Activated naive CD4-positive, alpha-beta T cell (primary cell): Measurements from ENCODE around the gene TEX13B.
"Not testable (repeated sequence)": the region's sequence is repeated elsewhere in the genome, so short reads cannot be mapped to it uniquely, and the experiment has no call there.

Source experiments
- DNase-seq, 4 experiments: peaks; one replicate each; lab custom pipeline; 2025; lab: John Stamatoyannopoulos, UW

Gene TEX13B, protein sequence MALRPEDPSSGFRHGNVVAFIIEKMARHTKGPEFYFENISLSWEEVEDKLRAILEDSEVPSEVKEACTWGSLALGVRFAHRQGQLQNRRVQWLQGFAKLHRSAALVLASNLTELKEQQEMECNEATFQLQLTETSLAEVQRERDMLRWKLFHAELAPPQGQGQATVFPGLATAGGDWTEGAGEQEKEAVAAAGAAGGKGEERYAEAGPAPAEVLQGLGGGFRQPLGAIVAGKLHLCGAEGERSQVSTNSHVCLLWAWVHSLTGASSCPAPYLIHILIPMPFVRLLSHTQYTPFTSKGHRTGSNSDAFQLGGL

DNA sequence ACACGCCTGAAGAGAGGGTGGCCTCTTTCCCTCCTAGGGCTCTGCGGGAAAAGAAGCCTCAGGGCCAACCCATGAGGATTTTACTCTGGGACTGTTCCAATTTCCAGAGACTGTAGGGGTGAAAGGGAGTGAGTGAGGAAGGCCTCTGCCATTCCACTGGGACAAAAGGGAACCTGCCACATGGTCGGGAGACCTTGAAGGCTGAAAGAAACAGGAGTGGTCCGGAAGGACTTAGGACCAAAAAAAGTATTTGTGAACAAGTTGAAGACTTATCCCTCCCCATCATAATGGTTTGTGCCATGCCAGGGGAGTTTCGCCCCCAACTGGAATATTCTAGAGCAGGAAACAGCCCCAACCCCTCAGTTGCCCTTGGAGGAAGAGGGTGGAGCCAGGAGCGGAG lies at the start of gene TEX13B:
Gene TEX13B, minus strand, starts transcription at position 15 of the 400 bp plus-strand sequence. CDS start 243 bp downstream, outside the sequence.
- DNase-seq: no peak

DNA sequence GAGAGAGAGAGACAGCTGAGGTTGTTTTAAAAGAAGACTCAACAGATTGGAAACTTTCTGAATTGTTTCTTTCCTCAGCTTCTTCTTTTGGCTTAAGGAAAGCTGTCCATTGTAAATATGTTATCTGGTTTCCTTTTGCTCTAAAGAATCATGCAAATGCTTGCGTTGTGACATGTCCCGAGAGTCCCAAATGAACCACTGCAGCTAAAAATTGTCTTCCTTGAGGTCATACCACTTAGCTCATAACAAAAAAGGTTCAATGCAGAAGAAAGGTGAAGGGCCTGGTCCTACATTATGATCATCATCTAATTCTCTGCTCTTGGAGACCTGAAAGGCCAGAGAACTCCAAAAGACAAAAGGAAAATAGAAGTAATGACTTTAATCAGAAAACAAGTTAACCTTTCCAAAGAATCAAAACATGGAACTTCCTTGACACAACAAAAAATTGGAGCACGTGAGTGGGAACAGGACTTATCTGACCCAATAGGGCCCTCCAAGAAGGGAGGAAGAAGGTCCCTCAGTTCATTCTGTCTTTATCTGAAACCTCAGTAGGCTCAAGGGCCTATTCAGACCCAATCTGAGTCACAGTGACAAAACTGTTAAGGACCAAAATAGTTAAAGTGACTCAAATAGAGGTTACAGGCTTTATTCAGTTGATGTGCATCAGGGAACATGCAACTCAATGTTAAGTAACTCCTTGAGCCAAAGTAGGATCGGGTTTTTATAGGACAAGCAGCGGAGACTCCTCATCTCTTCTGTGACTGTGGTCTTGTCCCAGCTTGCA lies 48.0 kb upstream of the TEX13B start:
- no peak for DNase-seq

DNA sequence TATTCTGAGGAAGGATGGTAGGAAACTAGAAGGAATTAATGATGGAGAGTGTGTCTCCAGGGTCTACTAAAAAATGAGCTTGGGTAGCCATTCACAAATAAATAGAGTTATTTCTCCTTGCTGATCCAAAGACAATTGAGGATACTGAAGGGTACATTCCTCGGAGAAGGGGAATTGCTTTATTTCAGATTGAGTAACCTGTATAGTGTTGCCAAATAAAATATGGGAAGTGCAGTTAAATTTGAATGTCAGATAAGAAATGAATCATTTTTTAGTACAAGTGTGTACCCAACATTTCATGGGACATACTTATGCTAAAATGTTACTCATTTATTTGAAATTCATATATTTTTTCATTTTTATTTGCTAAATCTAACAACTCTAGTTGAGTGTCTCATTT lies 46.7 kb upstream of the TEX13B start:
- DNase-seq: no peak

DNA sequence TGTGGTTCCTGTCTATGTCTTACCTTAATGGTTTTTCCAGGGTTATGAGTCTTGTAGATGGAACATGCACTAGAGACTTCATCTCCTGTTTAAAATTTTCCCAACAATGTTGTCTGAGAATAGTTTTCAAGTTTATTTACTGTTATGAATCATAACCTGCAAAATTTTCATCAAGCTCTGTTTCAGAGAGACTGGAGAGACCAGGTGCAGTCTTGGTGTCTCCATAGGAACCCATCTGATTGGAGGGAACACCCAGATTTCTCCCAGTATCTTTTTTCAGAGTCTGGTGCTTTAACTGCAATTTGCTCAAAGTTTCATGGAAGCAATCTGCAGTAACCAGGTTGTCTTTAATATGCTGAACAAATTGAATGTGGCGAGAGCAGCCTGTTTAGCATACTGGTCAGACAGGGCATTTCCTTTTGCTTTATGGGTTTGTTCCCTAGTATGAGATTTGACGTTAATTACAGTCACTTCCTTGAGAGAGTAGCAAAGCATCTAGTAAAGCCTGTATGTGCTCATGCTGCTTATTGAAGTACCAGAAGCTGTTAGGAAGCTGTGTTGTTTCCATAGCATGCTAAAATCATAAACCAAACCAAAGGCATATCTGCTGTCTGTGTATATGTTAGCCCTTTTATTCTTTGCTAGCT lies 43.9 kb upstream of the TEX13B start:
- DNase-seq: no peak

DNA sequence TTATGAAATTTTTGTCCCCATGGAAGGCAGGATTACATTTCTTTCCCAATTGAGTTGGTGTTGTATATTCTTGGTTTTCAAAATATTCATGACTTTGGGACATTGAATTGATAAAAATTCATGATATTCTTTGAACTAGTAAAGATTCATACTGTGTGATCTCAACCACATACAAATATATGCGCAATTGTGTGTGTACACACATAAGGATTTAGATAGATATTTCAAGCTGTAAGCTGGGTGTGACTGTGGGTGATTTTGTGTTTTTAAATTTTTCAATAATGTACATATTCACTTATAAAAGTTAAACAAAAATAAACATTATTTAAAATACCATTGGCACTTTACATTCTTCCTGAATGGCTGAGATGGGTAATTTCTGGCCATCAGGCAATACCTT lies 43.2 kb upstream of the TEX13B start:
- DNase-seq: no peak

DNA sequence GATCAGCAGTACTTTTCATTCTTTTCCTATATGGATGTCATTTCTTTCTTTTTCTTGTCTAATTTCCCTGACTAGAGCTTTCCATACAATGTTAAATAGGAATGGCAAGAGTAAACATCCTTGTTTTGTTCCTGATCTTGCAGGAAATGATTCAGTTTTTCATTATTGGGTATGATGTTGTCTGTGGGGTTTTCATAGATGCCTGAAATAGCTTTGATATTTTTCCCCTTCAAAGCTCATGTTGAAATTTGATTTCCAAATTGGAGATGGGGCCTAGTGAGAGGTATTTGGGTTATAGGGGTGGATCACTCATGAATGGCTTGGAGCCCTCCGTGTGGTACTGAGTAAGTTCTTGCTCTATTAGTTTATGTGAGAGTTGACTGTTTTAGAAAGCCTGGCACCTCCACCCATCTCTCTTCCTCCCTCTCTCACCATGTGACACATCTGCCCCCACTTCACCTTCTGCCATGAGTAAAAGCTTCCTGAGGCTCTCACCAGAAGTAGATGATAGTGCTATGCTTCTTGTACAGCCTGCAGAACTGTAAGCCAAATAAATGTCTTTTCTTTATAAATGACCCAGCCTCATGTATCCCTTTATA lies 40.4 kb upstream of the TEX13B start:
- DNase-seq: no peak

DNA sequence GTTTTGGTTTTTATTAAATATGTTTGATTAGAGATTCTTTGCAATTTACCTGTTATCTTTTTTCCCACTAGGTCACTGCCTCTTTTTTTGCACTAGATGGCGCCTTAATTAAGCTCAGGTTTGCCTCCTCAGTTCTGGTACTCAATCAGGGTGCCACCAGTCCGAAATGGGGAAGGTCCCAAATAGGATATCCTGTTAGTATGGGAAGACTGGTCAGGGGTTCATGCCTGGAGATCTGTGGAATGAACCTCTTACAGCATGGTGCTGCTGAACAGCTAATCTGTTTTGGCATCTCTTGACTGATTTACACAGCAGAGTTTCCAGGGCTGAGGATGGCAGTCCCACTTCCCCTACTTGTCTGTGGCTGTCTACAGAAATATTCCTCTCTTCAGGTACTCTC lies 38.5 kb upstream of the TEX13B start:
- DNase-seq: no peak

DNA sequence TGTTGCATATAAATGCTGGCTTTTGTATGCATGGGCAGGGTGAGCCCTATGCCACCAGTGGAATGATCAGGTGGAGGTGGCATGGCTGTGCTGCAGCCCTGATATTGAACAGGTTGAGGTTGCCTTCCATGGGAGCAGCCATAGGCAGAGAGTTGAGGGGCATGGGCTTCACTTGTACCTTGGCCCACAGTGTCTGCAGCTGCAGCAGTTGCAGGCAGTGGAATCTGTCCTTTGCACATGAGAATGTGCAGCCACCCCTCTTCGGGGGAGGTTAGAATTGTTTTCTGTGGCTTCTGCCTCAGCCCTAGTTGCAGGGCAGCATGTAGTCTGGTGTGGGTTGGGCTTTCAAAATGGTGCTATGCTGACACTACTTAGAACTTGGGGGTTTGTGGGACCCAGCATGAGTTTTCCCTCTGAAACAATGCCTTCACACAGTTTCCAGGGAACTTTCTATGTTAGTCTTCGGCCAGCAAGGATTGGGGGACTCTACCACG lies 37.3 kb upstream of the TEX13B start:
- no peak for DNase-seq

DNA sequence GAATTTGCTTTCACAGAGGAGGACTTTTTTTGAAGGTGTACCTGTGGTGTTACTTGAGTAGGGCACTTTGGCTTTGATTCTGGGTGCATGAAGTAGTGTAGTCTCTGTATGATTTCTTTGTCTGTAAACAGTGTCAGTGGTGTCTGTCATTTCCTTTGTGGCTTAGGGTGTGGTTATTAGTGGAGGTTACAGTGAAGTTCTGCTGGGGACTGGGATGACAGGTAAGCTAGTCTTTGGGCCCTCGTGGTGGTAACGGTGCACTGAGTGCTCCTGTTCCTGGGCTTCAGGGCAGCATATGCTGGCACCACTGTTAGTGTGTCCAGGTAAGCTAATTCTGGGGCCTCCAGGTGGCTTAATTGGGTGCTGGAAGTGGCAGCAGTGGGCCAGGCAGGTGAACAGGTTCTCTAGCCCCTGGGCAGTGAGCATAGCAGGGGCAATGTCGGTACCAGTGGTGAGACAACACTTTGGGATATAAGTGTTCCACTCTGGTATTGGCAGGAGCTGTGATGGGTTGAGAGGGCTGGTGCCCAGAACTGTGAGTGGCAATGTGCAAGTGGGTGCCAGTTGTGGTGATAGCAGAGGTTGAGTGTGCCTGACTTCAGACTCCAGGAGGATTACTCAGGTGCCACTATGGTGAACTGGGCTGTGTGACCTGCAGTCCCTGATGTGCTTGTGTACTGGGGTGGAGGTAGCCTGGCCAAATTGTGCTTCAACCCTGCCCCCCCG lies 36.6 kb upstream of the TEX13B start:
- peak in 2 of 4 experiments; percentile 1 to 9 for DNase-seq

DNA sequence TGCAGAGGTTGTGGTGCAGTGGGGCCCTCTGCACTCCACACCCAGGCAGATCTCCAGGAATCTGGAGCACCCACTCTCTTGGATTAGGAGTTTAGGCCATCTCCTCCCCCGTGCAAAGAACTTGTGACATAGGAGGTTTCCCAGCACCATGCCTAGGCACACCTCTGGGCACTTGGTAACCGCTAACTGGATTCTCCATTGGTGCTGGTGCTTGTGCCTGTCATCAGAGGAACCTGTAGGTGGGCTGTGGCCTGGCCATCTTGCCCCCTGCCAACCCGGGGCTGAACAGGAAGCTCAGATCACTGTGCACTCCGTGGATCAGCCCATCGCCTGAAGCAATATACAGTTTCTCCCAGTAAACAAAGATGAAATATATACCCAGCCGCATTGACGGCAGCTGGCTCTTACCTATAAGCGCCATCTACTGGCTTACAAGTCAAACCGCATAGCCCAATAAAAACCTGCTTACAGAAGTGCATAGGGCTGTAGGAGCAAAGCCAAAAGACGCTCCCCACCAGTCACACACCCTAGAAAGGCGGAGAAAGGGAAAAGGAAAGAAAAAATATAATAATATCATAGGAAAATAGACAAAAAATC lies 19.1 kb upstream of the TEX13B start:
- peak in 2 of 4 experiments; percentile 1 to 3 for DNase-seq

DNA sequence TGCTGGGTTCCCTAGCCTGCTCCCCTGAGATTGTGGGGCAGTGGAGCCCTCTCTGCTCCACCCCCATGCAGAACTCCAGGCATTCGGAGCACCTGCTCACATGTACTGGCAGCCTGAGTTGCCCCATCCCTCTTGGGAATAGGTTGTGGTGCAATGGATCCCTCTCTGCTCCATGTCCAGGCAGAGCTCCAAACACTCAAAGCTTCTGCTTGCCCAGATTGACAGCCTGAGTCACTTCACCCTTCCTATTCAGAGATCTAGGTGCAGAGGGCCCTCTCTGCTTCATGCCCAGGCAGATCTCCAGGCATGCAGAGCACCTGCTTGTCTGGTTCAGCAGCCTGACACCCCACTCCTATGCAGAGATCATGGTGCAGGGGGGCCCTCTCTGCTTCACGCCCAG lies 18.6 kb upstream of the TEX13B start:
- no peak for DNase-seq

DNA sequence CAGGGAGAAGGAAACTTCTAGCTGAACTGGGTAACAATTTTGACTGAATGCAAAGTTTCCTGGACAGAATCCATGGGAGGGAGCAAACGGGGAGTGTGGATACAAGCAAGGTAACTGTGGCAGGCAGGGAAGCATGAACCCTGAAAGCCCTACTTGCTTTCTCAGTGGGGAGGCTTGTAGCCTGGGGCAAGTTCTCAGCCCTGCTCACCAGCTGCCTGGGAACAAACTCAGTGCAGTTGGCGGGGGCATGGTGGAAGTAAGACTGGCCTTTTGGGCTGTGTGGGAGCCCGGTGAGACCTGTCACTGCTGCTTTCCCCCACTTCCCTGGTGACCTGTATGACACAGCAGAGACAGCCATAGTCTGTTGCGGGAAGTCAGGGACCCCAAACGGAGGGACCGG lies 14.0 kb upstream of the TEX13B start:
- DNase-seq: no peak

DNA sequence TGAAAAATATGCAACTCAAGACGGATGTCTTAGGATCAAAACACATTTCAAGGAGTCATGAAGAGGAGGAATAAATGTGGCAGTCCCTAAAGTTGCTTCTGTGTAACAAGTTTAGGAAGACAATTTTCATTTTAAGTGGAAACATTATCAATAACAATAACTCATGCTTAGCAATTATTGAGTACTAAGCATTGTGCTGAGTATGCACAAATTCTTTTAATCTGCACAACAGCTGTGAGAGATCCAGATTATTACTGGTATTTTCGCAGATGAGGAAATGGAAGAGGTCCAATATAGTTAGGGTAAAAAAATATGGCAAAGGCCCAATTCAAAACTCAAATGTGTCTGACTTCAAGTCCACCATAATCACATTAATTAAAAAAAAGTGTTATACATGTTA lies 2.9 kb upstream of the TEX13B start:
- no peak for DNase-seq

DNA sequence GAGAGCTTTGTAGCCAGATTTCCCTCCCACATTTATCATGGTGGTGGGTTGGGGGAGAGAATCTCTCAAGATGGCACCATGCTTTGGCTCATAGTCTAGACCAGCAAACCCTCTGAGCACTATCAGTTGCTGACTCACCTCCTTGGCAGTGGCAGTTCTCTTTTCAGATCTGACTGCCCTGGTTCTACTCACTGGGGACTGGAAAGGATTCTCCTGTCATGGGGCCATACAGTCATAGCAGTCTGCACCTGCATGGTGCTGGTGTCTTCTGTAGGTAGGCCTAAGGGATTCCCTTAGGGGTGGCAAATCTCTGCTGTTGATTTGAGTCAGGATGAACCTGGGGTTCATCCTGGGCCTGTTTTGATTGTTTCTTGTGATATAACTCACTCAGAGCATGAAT lies 2.6 kb downstream of the TEX13B start:
- no peak for DNase-seq

DNA sequence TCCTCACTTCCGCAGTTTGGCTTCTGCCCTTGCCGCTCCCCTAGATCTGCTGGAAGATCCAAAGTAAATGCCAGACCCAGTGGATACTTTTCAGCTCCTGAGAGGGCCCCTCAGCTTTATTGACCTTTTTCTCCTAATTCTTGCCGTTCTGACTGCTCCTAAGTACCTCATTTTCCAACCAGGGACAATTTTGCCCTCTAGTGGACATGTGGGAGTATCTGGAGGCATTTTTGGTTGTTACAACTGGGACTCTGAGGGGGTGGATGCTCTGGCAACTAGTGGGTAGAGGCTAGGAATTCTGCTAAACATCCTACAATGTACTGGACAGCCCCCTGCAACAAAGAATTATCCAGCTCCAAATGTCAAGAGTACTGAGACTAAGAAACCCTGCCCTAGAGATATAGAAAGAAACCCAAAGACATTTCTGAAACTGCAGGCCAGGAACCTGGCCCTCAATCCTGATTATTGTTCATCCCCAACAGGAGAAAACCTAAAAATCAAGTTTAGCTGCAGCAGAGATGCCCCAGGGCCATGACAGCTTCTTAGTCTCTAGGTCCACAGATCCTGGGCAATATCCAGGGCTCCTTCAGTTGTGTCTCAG lies 3.4 kb downstream of the TEX13B start:
- DNase-seq: no peak

DNA sequence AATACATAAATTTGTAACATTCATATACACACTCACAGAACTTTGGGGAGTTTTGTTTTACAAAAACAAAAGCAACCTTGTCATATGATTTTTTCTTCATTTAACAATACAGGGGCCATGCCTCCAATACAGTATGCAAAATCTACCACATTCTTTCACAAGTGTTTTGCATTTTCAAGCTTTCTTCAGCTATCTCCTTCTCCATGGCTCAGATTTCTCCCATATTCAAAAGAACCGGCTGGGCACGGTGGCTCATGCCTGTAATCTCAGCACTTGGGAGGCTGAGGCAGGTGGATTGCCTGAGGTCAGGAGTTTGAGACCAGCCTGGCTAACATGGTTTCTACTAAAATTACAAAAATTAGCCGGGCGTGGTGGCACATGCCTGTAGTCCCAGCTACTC lies 4.1 kb downstream of the TEX13B start:
- DNase-seq: no peak

DNA sequence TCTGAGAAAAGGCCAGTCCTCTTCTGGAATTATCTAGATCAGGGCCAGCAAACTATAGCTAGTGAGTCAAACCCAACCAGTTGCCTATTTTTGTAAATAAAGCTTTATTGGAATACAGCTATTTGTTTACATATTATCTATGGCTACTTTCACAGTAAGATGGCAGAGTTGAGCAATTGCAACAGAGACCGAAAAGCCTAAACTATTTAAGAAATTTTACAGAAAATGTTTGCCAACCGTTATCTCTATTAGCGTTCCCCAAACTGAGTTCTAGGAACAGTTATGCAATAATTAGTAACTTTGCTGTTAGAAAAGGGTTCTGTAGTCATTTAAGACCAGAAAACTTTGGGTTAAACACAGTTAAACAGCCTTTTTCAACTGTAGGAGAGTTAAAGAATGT lies 10.5 kb downstream of the TEX13B start:
- DNase-seq: no peak

DNA sequence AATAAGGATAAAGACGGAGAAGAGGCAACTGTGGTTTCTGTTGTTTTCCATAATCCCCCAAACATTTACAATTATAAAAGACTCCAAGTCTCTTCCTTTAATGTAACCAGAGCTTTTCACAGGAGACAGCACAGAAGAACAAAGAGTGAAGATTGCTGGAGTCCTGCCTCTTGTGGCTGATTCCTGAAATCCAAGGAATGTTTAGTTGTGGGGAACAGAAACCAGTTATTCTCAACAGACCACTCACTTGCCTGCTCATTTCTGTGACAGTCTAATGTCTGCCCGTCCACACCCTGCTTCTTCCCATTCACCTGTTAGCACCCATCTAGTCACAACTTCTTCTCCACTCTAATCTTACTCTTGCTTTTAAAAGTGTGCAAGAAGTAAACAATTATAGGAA lies 12.1 kb downstream of the TEX13B start:
- no peak for DNase-seq

DNA sequence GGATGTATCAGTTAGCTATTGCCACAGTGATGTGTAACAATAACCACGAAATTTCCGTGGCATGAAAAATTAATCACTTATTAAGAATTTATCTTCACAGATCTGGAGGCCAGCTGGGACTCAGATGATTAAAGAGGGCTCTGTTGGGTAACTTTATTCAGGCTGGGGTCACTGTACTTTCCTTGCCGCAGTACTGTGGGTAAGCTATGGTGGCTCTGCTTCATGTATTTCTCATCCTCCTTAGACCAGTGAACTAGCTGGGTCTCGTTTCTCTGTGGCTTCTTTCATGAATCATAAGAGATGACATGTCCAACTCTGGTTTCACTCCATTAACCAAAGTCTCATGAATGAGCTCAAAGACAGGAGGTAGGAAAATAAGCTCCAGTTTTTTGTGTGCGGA lies 13.5 kb downstream of the TEX13B start:
- no peak for DNase-seq

DNA sequence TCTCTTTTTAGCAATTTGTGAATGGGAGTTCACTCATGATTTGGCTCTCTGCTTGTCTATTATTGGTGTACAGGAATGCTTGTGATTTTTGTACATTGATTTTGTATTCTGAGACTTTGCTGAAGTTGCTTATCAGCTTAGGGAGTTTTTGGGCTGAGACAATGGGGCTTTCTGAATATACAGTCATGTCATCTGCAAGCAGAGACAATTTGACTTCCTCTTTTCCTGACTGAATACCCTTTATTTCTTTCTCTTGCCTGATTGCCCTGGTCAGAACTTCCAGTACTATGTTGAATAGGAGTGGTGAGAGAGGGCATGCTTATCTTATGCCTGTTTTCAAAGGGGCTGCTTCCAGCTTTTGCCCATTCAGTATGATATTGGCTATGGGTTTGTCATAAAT lies 26.8 kb downstream of the TEX13B start:
- not testable (repeated sequence) for DNase-seq

DNA sequence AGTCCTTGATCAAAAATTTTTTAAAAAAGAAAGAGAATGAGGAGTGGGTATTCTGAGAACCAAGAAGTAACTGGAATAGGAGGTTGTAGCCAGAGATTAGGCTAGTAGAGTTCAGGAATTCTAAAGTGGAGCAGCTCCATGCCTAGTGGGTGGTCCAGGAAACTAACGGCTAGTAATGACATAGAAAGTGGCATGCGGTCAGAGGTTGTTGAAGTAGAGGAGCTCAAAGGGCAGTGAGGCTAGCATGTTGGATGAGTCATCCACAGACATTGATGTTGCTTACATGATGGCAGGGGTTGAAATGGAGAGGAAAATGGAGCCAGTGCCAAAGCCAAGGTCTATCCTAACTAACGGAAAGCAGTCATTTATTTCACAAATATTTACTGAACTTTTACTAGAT lies 42.1 kb downstream of the TEX13B start:
- DNase-seq: no peak
